ENCODE results near the gene SMARCD3. TPM values are rescaled to one million over a fixed set of nuclear protein-coding genes. Genes with fewer than 3 reads are reported as not detected.

The SMARCD3 gene
- total RNA-seq, 1 experiment from 2014 or later, result 30.3 TPM

DNA sequence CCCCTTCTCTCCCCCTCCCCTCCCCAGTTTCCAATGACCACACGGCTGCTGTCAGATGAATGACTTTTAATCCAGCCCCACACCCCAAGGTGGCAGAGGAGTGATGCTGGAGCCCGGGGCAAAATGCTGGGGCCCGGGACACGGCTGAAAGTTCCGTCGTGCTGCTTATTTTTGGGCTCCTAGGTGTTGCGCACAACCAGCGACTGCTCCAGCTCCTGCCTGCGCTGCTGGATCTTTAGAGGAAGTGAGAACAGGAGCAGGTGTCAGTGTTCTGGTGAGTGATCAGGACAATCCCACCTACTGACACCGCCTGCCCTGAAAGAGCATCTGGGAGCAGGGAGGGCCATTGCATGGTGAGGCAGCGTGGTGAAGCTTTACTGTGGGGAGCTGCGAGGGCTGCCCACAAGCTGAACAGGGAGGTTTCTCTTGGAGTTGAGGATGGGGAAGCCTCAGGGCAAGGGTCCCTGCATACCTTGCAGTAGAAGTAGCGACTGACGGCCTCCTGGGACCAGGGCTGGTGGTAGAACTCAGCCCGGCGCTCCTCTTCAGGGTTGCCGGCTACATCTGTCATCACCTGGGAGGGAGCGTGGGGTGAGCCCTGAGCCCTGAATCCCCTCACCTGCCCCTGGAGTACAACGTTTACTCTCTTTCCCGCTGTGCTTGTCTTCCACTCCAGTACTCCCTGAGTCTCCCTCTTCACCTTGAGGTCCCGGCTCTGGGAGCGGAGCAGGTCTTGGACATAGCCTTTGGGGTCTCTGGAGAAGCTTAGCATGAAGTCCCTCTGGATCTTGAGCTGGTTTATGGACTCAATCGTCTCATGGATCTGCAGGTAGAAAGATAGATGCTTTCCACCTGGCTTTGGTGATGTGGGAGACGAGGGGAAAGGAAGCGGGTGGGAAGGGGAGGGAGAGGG is 9.3 kb downstream of the SMARCD3 start:
- CTCF ChIA-PET, result no interaction called here
- Histone ChIP-seq H3K9ac (ENCODE audit: low read length) (no peak overlapping the region), H3K4me1 (ENCODE audit: control insufficient read depth in 1 of 2, insufficient read depth in 2 of 2, low read length in 2 of 2) (peaks cover 0 to 9% of the 10 kb centered on the region in 2 experiments; a peak in 2 of 4 replicates), H2AFZ (ENCODE audit: low read depth, low read length, poor library complexity, severe bottlenecking) (no peak overlapping the region), H3K79me2 (ENCODE audit: insufficient read depth, low read length) (peaks cover 16% of the 10 kb centered on the region), H3K27ac (ENCODE audit: low read depth, low read length) (no peak overlapping the region), H3K4me3 (replicated peaks in 1 of 2; ENCODE audit: low read depth in 1 of 2, low read length in 2 of 2) (no peak overlapping the region), H3K9me3 (ENCODE audit: control insufficient read depth in 1 of 2, insufficient read depth in 1 of 2, low read depth in 1 of 2, low read length in 2 of 2) (no peaks in the 10 kb centered on the region), H4K20me1 (ENCODE audit: insufficient read depth) (no peaks in the 10 kb centered on the region), H3K4me2 (ENCODE audit: low read length) (no peak overlapping the region), H3K36me3 (ENCODE audit: control insufficient read depth in 1 of 2, insufficient read depth in 2 of 2, low read length in 2 of 2) (peaks cover 16 to 31% of the 10 kb centered on the region in 2 experiments), H3K27me3 (ENCODE audit: insufficient read depth, low read length) (no peaks in the 10 kb centered on the region), H3K9me2 (ENCODE audit: insufficient read depth) (no peaks in the 10 kb centered on the region)
- BruUV-seq (replicated peaks), result no TSS peak
- intact Hi-C loops (cut with micrococcal nuclease), result no loop called here
- DNase-seq (ENCODE audit: low read depth, low spot score), result no peak
- TF ChIP-seq RAD21 (IDR thresholded peaks at IDR 0.05; ENCODE audit: low read depth) (no peak), SRF (IDR thresholded peaks at IDR 0.05; ENCODE audit: low read depth) (no peak), SP1 (IDR thresholded peaks at IDR 0.05; ENCODE audit: low read depth) (no peak)
- TF ChIP-seq, protein P1, sequence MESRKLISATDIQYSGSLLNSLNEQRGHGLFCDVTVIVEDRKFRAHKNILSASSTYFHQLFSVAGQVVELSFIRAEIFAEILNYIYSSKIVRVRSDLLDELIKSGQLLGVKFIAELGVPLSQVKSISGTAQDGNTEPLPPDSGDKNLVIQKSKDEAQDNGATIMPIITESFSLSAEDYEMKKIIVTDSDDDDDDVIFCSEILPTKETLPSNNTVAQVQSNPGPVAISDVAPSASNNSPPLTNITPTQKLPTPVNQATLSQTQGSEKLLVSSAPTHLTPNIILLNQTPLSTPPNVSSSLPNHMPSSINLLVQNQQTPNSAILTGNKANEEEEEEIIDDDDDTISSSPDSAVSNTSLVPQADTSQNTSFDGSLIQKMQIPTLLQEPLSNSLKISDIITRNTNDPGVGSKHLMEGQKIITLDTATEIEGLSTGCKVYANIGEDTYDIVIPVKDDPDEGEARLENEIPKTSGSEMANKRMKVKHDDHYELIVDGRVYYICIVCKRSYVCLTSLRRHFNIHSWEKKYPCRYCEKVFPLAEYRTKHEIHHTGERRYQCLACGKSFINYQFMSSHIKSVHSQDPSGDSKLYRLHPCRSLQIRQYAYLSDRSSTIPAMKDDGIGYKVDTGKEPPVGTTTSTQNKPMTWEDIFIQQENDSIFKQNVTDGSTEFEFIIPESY (IDR thresholded peaks at IDR 0.05; ENCODE audit: extremely low read depth, insufficient replicate concordance, low read length), result no peak
- RAD21 ChIA-PET (ENCODE audit: low non-redundant PET in 1 of 2, low total read pairs in 2 of 2, uncharacterized antibody in 2 of 2, unreplicated experiment in 2 of 2), result no interaction called here
- no peak for ATAC-seq
- POLR2A ChIA-PET, result interaction anchor here (0.6 to 1.4 kb wide), 2 partner anchors 12 to 1547 kb away, joined by 3 read pairs; partner anchors contain the start of gene ABCF2

DNA sequence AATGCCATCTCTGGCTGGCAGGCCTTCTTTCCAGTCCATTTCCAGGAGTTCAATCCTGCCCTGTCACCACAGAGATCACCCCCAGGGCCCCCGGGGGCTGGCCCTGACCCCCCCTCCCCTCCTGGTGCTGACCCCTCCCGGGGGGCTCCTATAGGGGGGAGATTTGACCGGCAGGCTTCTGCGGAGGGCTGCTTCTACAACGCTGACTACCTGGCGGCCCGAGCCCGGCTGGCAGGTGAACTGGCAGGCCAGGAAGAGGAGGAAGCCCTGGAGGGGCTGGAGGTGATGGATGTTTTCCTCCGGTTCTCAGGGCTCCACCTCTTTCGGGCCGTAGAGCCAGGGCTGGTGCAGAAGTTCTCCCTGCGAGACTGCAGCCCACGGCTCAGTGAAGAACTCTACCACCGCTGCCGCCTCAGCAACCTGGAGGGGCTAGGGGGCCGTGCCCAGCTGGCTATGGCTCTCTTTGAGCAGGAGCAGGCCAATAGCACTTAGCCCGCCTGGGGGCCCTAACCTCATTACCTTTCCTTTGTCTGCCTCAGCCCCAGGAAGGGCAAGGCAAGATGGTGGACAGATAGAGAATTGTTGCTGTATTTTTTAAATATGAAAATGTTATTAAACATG is 10.2 kb downstream of the SMARCD3 start:
- DNase-seq (ENCODE audit: low read depth, low spot score), result no peak
- ChIA-PET RAD21 (ENCODE audit: low non-redundant PET in 1 of 2, low total read pairs in 2 of 2, uncharacterized antibody in 2 of 2, unreplicated experiment in 2 of 2) (no interaction called here), POLR2A (no interaction called here), CTCF (no interaction called here)
- Histone ChIP-seq H3K4me1 (ENCODE audit: control insufficient read depth in 1 of 2, insufficient read depth in 2 of 2, low read length in 2 of 2) (peaks cover 6 to 17% of the 10 kb centered on the region in 2 experiments; a peak in 3 of 4 replicates), H3K9me3 (ENCODE audit: control insufficient read depth in 1 of 2, insufficient read depth in 1 of 2, low read depth in 1 of 2, low read length in 2 of 2) (no peaks in the 10 kb centered on the region), H2AFZ (ENCODE audit: low read depth, low read length, poor library complexity, severe bottlenecking) (no peak overlapping the region), H3K27ac (ENCODE audit: low read depth, low read length) (no peak overlapping the region), H3K9me2 (ENCODE audit: insufficient read depth) (no peaks in the 10 kb centered on the region), H3K27me3 (ENCODE audit: insufficient read depth, low read length) (no peaks in the 10 kb centered on the region), H3K36me3 (ENCODE audit: control insufficient read depth in 1 of 2, insufficient read depth in 2 of 2, low read length in 2 of 2) (peaks cover 18 to 31% of the 10 kb centered on the region in 2 experiments), H3K4me3 (replicated peaks in 1 of 2; ENCODE audit: low read depth in 1 of 2, low read length in 2 of 2) (no peak overlapping the region), H3K4me2 (ENCODE audit: low read length) (no peak overlapping the region), H3K9ac (ENCODE audit: low read length) (no peak overlapping the region), H3K79me2 (ENCODE audit: insufficient read depth, low read length) (peaks cover 24% of the 10 kb centered on the region), H4K20me1 (ENCODE audit: insufficient read depth) (no peaks in the 10 kb centered on the region)
- intact Hi-C loops (cut with micrococcal nuclease), result no loop called here
- TF ChIP-seq, protein P2, sequence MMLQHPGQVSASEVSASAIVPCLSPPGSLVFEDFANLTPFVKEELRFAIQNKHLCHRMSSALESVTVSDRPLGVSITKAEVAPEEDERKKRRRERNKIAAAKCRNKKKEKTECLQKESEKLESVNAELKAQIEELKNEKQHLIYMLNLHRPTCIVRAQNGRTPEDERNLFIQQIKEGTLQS (IDR thresholded peaks at IDR 0.05), result no peak
- TF ChIP-seq CBX3 (IDR thresholded peaks at IDR 0.05; ENCODE audit: low read depth) (no peak), YY1 (IDR thresholded peaks at IDR 0.05; ENCODE audit: extremely low read depth, insufficient replicate concordance, low read depth, low read length) (no peak), EGR1 (IDR thresholded peaks at IDR 0.05; ENCODE audit: low read depth) (no peak), EZH2phosphoT487 (IDR thresholded peaks at IDR 0.05; ENCODE audit: borderline replicate concordance) (no peak), ZNF274 (IDR thresholded peaks at IDR 0.05; ENCODE audit: low read depth, low read length) (no peak), ZFX (IDR thresholded peaks at IDR 0.05) (no peak), ELF1 (IDR thresholded peaks at IDR 0.05; ENCODE audit: borderline replicate concordance, low read depth) (no peak), FOSL1 (IDR thresholded peaks at IDR 0.05; ENCODE audit: low read depth) (no peak), JUND (IDR thresholded peaks at IDR 0.05) (no peak), SRF (IDR thresholded peaks at IDR 0.05; ENCODE audit: low read depth) (no peak), TCF7L2 (IDR thresholded peaks at IDR 0.05; ENCODE audit: borderline replicate concordance, extremely low read depth, insufficient read depth, insufficient read length) (no peak), EZH2 (IDR thresholded peaks at IDR 0.05) (no peak), POLR2A (IDR thresholded peaks at IDR 0.05; ENCODE audit: borderline replicate concordance, extremely low read depth, insufficient read depth, insufficient read length) (no peak), SP1 (IDR thresholded peaks at IDR 0.05; ENCODE audit: low read depth) (no peak)
- no TSS peak for BruUV-seq (replicated peaks)
- ATAC-seq, result no peak
